ENCODE data around the gene SLC2A4. TPM values are rescaled to one million over a fixed set of nuclear protein-coding genes. Genes with fewer than 3 reads are reported as not detected.
A peak's percentile ranks its signal among the peaks of the same experiment; 100 is the strongest.
"Not testable (repeated sequence)": the region's sequence is repeated elsewhere in the genome, so short reads cannot be mapped to it uniquely, and the experiment has no call there.

SLC2A4 gene
- total RNA-seq, 1 donor from 2014 or later, result 34.4 TPM

DNA sequence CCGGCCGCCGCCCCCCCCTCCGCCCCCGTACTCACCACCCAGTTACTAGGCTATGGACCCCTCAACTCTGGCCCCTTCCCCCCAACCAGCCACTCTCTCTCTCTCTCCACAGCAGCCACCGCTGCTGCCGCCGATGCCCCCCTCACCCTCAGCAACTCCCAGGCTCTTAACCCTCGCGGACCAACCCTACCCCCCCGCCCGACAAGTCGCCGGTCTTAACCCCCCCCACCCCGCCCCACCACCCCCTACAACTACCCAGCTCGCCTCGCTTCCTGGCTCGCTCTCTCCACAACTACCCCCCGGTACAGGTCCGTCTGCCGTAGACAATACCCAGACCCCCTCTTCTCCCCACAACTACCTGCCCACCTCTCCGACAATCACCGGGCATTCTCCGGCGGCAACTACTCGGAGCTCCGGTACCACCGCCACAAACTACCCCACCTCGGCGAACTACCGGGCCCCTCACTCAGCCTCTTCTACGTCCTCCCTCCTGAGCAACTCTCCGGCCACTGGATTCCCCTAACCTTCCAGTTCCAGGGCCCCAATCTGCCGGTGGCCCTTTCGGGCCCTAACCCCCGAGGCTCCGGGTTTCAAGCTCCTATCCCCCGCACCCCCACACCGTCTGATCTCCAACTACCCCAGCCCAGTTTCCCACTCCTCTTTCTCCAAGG lies 43.0 kb upstream of the SLC2A4 start:
- peak overlapping the region; percentile 86 to 91 (median 88) for H3K4me3 ChIP-seq (ENCODE audit: low read length in 3 of 3)
- peak overlapping the region; percentile 97 for H3K27ac ChIP-seq (ENCODE audit: low read depth, low read length)
- peak overlapping the region; percentile 89 to 98 (median 96) for H3K9ac ChIP-seq (ENCODE audit: low read depth in 1 of 3, low read length in 3 of 3)
- peaks cover 12 to 29% (median 23%) of the 10 kb centered on the region in 3 donors for H3K36me3 ChIP-seq (ENCODE audit: control insufficient read depth in 3 of 3, insufficient read depth in 3 of 3, low read length in 3 of 3)
- H3K9me3 ChIP-seq (ENCODE audit: control insufficient read depth in 3 of 3, low read length in 3 of 3), result no peaks in the 10 kb centered on the region
- H3K27me3 ChIP-seq (ENCODE audit: control insufficient read depth in 3 of 3, insufficient read depth in 3 of 3, low read length in 3 of 3), result no peaks in the 10 kb centered on the region
- H3K4me1 ChIP-seq (ENCODE audit: control insufficient read depth in 3 of 3, insufficient read depth in 3 of 3, low read length in 3 of 3), result peaks cover 38 to 46% (median 38%) of the 10 kb centered on the region in 3 donors

DNA sequence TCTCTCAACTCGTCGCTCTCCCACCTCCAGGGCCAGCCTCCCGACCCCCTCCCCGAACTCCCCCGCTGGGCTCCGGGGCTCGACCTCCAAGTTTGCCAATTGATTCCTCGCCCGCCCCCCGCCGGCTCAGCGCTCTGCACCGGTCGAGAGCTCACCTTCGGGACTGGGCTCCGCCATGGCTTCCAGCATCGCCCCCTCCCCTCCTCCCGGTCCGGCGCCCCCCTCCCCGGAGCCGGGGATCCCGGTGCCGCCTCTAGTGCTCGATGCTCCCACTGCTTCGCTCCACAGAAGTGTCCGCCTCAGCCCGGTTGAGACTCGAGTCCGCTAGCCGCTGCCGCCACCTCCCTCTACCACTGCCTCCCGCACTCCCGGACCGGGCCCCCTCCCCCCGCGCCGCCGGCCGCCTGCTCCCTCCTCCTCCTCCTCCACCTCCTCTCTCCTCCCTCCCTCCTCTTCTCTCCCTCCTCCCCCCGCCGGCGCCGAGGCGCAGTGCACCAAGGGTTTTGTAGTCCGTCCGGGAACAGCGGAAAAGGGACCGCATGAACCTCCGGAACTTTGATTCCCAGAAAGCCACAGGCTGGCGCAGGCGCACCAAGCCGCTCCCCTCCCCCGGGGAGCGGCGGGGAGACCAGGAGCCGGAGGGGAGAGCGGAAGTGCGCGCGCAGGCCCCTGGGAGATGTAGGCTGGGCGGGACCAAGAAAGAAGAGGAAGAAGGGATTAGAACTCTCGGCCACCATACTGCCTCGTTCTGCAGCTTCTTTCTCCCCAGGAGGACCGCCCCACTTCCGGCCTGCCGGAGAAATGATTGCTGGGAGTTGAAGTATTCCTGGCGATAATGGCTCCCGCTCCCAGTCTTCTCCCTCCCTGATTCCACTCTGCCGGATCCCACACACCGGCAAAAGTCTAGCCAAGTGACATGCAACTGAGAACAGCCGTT lies 42.2 kb upstream of the SLC2A4 start, which contains the start of gene PHF23:
PHF23 (minus strand) TSS at position 367 of the 937 bp plus-strand sequence; CDS start at position 189, 178 bp downstream.
- H3K27me3 ChIP-seq (ENCODE audit: control insufficient read depth in 3 of 3, insufficient read depth in 3 of 3, low read length in 3 of 3), result no peaks in the 10 kb centered on the region
- H3K9me3 ChIP-seq (ENCODE audit: control insufficient read depth in 3 of 3, low read length in 3 of 3), result no peaks in the 10 kb centered on the region
- peak within 1 kb of the TSS; percentile 100 for H3K27ac ChIP-seq (ENCODE audit: low read depth, low read length)
- H3K36me3 ChIP-seq (ENCODE audit: control insufficient read depth in 3 of 3, insufficient read depth in 3 of 3, low read length in 3 of 3), result peaks cover 17 to 34% (median 29%) of the 10 kb centered on the region in 3 donors
- H3K4me1 ChIP-seq (ENCODE audit: control insufficient read depth in 3 of 3, insufficient read depth in 3 of 3, low read length in 3 of 3), result peaks cover 36 to 48% (median 37%) of the 10 kb centered on the region in 3 donors
- H3K9ac ChIP-seq (ENCODE audit: low read depth in 1 of 3, low read length in 3 of 3), result peak within 1 kb of the TSS; percentile 96 to 99 (median 98)
- peak within 1 kb of the TSS; percentile 98 to 99 (median 98) for H3K4me3 ChIP-seq (ENCODE audit: low read length in 3 of 3)

DNA sequence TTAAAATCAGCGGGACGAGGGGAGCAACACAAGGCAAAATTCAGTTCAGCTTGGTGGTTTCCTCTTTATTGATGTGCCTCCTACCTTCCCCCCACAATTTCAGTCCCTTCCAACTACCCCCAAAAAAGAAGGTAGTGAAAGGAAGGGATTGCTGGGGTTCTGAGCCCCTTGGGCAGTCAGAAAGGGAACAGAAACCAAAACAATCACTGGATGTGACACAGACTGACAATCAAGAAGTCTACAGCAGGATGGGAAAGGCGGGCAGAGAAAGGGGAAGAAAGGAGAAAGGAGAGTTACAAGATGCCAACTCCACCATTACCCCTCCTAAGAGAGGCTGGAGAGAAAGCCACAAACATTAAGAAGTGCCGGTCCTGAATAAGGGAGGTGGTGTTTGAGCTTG lies 41.1 kb upstream of the SLC2A4 start:
- H3K4me3 ChIP-seq (ENCODE audit: low read length in 3 of 3), result peak overlapping the region; percentile 98 to 99 (median 98)
- H3K9ac ChIP-seq (ENCODE audit: low read depth in 1 of 3, low read length in 3 of 3), result peak overlapping the region; percentile 98 to 99 (median 98)
- peaks cover 28 to 39% (median 31%) of the 10 kb centered on the region in 3 donors for H3K4me1 ChIP-seq (ENCODE audit: control insufficient read depth in 3 of 3, insufficient read depth in 3 of 3, low read length in 3 of 3)
- H3K27me3 ChIP-seq (ENCODE audit: control insufficient read depth in 3 of 3, insufficient read depth in 3 of 3, low read length in 3 of 3), result no peaks in the 10 kb centered on the region
- no peaks in the 10 kb centered on the region for H3K9me3 ChIP-seq (ENCODE audit: control insufficient read depth in 3 of 3, low read length in 3 of 3)
- peaks cover 24 to 35% (median 34%) of the 10 kb centered on the region in 3 donors for H3K36me3 ChIP-seq (ENCODE audit: control insufficient read depth in 3 of 3, insufficient read depth in 3 of 3, low read length in 3 of 3)
- peak overlapping the region; percentile 100 for H3K27ac ChIP-seq (ENCODE audit: low read depth, low read length)

DNA sequence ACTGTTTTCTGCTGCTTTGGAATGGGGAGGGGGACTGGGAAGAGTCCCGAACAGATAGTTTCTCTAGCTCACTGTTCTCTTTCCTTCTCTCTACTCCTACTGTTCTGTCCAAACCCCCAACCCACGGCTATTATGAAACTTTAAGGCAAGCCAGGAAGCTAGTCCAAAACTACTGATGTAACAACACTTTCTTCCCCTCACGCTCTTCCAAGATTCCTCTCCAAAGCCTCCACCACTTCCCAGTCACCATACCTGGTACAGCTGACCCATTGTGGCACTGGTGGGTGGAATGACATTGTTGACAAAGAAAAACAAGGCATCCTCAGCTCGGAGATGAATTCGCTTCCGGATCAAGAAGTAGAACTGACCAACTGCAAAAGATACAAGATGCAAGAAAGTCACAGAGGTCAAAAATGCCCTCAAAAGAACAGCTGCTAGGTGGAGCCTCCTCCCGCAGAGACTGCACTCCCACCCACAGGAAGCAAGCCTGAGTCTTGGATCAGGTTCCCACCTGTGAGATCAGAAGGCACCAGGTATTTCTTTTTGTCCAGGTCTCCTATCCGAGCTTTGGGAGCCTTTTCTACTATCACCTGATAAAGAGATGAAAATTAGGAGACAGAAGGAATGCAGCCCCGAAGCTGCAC lies 40.3 kb upstream of the SLC2A4 start:
- Histone ChIP-seq H3K4me1 (ENCODE audit: control insufficient read depth in 3 of 3, insufficient read depth in 3 of 3, low read length in 3 of 3) (peaks cover 25 to 36% (median 31%) of the 10 kb centered on the region in 3 donors), H3K9me3 (ENCODE audit: control insufficient read depth in 3 of 3, low read length in 3 of 3) (no peaks in the 10 kb centered on the region), H3K27me3 (ENCODE audit: control insufficient read depth in 3 of 3, insufficient read depth in 3 of 3, low read length in 3 of 3) (no peaks in the 10 kb centered on the region), H3K9ac (ENCODE audit: low read depth in 1 of 3, low read length in 3 of 3) (peak overlapping the region; percentile 98 to 99 (median 98)), H3K27ac (ENCODE audit: low read depth, low read length) (peak overlapping the region; percentile 100), H3K4me3 (ENCODE audit: low read length in 3 of 3) (peak overlapping the region; percentile 98 to 99 (median 98)), H3K36me3 (ENCODE audit: control insufficient read depth in 3 of 3, insufficient read depth in 3 of 3, low read length in 3 of 3) (peaks cover 29 to 35% (median 33%) of the 10 kb centered on the region in 3 donors)

DNA sequence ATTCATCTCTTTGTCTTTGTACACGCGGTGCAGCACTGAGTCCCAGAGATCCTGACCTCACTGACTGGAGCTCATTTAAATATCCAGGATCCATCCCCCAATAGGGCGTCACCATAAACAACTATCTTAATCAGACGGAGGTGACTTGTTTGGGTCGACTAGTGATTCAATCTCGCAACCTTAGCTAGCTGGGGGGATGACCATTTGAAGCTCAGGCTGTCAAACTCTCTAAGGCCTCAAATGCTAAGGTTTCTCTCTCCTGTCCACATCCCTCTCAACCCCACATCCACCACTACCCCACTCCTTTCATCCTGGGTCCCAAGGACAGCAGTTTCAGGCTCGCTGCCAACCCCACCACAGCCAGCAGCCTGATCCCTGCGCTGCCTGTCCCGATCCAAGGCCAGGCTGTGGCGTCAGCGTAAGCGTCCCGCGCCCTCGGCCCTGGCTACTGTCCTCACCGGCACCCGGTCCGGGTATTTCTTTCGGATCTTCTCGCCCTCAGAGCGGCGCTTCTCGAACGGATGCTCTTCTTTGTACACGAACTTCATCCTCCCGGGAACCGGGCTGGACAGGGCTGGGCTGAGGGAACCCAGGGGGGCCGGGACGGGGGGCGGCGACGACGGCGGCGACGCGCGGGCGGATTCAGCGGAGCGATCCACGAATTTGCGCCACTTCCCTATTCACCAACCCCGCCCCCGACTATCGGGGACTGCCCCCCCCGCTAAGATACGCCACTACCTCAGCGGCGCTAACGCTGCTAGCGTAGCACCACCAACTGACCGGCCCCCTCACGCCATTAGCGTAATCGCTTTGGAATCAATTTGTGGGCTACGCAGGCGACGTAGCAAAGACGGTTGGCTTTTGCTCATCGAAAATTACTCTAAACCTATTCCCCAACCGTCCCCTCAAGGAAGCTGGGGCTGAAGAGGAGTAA lies 39.5 kb upstream of the SLC2A4 start, which contains the start of gene GABARAP:
GABARAP (minus strand) TSS at position 667 of the 934 bp plus-strand sequence; CDS start at position 548, 119 bp downstream.
- Histone ChIP-seq H3K27ac (ENCODE audit: low read depth, low read length) (peak within 1 kb of the TSS; percentile 100), H3K4me3 (ENCODE audit: low read length in 3 of 3) (peak within 1 kb of the TSS; percentile 98 to 99 (median 98)), H3K9ac (ENCODE audit: low read depth in 1 of 3, low read length in 3 of 3) (peak within 1 kb of the TSS; percentile 98 to 99 (median 98)), H3K27me3 (ENCODE audit: control insufficient read depth in 3 of 3, insufficient read depth in 3 of 3, low read length in 3 of 3) (no peaks in the 10 kb centered on the region), H3K36me3 (ENCODE audit: control insufficient read depth in 3 of 3, insufficient read depth in 3 of 3, low read length in 3 of 3) (peaks cover 34 to 39% (median 37%) of the 10 kb centered on the region in 3 donors), H3K9me3 (ENCODE audit: control insufficient read depth in 3 of 3, low read length in 3 of 3) (no peaks in the 10 kb centered on the region), H3K4me1 (ENCODE audit: control insufficient read depth in 3 of 3, insufficient read depth in 3 of 3, low read length in 3 of 3) (peaks cover 27 to 38% (median 31%) of the 10 kb centered on the region in 3 donors)

DNA sequence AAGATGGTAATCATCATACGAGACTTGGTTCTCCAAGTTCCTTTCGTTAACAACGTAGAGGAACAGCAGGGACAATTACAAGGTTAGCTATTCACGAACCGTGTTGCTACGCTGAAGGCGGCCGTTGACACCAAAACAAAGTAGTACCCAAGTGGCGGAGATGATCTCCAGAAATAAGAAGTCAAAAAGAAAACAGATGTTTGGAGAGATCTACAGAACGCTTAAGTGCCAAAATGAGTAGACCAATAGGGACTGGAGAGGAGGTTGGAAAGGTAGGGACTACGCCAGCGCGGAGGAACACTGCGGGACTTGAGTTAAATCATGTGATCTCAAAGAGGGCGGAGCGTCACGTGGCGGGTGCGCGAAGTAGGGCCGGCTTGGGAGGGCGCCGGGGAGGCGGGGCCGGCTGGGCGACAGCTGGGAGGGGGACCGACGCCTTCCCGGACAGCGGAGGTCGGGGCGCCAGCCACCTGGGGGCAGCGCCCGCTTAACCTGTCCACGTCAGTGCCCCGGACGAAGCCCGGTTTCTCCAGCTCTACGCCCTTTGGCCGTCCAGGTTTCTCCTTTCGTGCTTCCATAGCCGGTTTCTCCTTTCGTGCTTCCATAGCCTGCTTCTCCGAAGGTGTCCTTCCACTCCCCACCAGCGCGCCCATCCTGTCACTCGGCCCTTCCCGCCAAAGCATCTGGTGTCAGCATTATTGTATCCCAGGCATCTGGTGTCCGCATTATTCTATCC lies 38.6 kb upstream of the SLC2A4 start:
- Histone ChIP-seq H3K36me3 (ENCODE audit: control insufficient read depth in 3 of 3, insufficient read depth in 3 of 3, low read length in 3 of 3) (peaks cover 35 to 39% (median 38%) of the 10 kb centered on the region in 3 donors), H3K9me3 (ENCODE audit: control insufficient read depth in 3 of 3, low read length in 3 of 3) (no peaks in the 10 kb centered on the region), H3K9ac (ENCODE audit: low read depth in 1 of 3, low read length in 3 of 3) (peak overlapping the region; percentile 95 to 99 (median 98)), H3K4me1 (ENCODE audit: control insufficient read depth in 3 of 3, insufficient read depth in 3 of 3, low read length in 3 of 3) (peaks cover 31 to 47% (median 34%) of the 10 kb centered on the region in 3 donors), H3K4me3 (ENCODE audit: low read length in 3 of 3) (peak overlapping the region; percentile 98 to 99 (median 98)), H3K27ac (ENCODE audit: low read depth, low read length) (peak overlapping the region; percentile 100), H3K27me3 (ENCODE audit: control insufficient read depth in 3 of 3, insufficient read depth in 3 of 3, low read length in 3 of 3) (no peaks in the 10 kb centered on the region)

DNA sequence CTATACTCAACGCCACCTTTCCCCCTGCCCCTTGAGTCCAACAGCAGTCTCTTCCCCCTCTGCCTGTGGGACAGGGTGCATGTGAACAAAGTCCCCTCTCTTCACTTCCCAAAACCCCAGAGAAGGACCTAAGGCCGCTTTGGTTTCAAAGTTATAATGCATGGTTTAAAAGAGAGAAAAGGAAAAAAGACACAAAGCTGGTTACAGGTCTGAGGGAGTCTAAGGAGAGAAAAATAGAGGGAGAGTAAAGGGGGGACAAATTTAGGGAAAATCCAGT lies 38.1 kb upstream of the SLC2A4 start:
- peak overlapping the region; percentile 88 to 99 (median 98) for H3K9ac ChIP-seq (ENCODE audit: low read depth in 1 of 3, low read length in 3 of 3)
- H3K4me1 ChIP-seq (ENCODE audit: control insufficient read depth in 3 of 3, insufficient read depth in 3 of 3, low read length in 3 of 3), result peaks cover 33 to 49% (median 35%) of the 10 kb centered on the region in 3 donors
- H3K27ac ChIP-seq (ENCODE audit: low read depth, low read length), result peak overlapping the region; percentile 100
- no peaks in the 10 kb centered on the region for H3K27me3 ChIP-seq (ENCODE audit: control insufficient read depth in 3 of 3, insufficient read depth in 3 of 3, low read length in 3 of 3)
- no peaks in the 10 kb centered on the region for H3K9me3 ChIP-seq (ENCODE audit: control insufficient read depth in 3 of 3, low read length in 3 of 3)
- peak overlapping the region; percentile 98 to 99 (median 98) for H3K4me3 ChIP-seq (ENCODE audit: low read length in 3 of 3)
- peaks cover 35 to 39% (median 38%) of the 10 kb centered on the region in 3 donors for H3K36me3 ChIP-seq (ENCODE audit: control insufficient read depth in 3 of 3, insufficient read depth in 3 of 3, low read length in 3 of 3)

DNA sequence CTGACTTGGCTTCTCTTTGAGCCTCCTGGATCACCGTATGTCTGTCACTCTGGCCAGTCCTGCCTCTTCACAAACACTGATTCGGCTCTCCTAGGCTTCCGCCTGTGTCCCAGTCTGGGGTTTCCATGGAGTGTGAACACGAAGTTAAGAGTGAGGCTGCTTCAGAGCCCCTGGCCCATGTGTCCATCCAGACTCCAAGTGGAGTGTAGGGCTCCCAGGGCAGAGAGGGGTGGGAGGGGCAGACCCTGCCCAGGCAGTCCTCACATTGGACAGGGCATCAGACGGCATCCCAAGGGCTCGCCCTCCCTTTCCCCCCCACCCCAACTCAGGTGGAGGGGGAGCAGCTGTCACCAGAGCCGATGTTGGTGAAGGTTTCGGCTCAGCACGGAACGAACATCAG lies 37.7 kb upstream of the SLC2A4 start:
- not testable (repeated sequence) for H3K4me3 ChIP-seq (ENCODE audit: low read length in 3 of 3); H3K9me3 ChIP-seq (ENCODE audit: control insufficient read depth in 3 of 3, low read length in 3 of 3)

More for the DNA sequence above, 37.7 kb upstream of the SLC2A4 start:
- Histone ChIP-seq H3K4me1 (ENCODE audit: control insufficient read depth in 3 of 3, insufficient read depth in 3 of 3, low read length in 3 of 3) (peaks cover 36 to 52% (median 39%) of the 10 kb centered on the region in 3 donors), H3K36me3 (ENCODE audit: control insufficient read depth in 3 of 3, insufficient read depth in 3 of 3, low read length in 3 of 3) (peaks cover 35 to 39% (median 38%) of the 10 kb centered on the region in 3 donors), H3K27ac (ENCODE audit: low read depth, low read length) (peak overlapping the region; percentile 100), H3K9ac (ENCODE audit: low read depth in 1 of 3, low read length in 3 of 3) (peak overlapping the region in 1 of 3 donors; percentile 99)
- not testable (repeated sequence) for H3K27me3 ChIP-seq (ENCODE audit: control insufficient read depth in 3 of 3, insufficient read depth in 3 of 3, low read length in 3 of 3)

Data from skeletal muscle tissue (tissue), 4 donors.